Spleen (tissue), 11 donors: ENCODE measurements around the gene CIAO3. TPM values are rescaled to one million over a fixed set of nuclear protein-coding genes. Genes with fewer than 3 reads are reported as not detected.

ENCODE experiments used
- DNase-seq: peaks from one replicate; pipeline ENCODE4 v3.0.0-alpha.2; 2020
- H3K27ac ChIP-seq, 8 donors: fragments of 200-600 bp; sonication (generic) in 7 of 8; 1 replicate in 4 of 8; 2 replicates in 4 of 8; pipeline versions ENCODE4 v1.5.0 to v1.8.0; 2016 to 2021; ENCODE audit warnings: inconsistent platforms in 4 of 8, mild to moderate bottlenecking in 4 of 8, moderate library complexity in 1 of 8
- H3K27me3 ChIP-seq, 7 donors: fragments of 200-600 bp; sonication (generic) in 6 of 7; replicated peaks in 1 of 7; 1 replicate in 4 of 7; 2 replicates in 3 of 7; pipeline versions ENCODE4 v1.5.0 to v1.8.0; 2016 to 2021; ENCODE audit warnings: inconsistent platforms in 3 of 7, mild to moderate bottlenecking in 1 of 7
- H3K36me3 ChIP-seq, 6 donors: fragments of 200-600 bp; sonication (generic) in 5 of 6; 1 replicate in 4 of 6; 2 replicates in 2 of 6; pipeline versions ENCODE4 v1.5.0 to v1.8.0; 2016 to 2021; ENCODE audit warnings: inconsistent platforms in 2 of 6
- H3K4me1 ChIP-seq, 6 donors: fragments of 200-600 bp; sonication (generic) in 5 of 6; 1 replicate in 3 of 6; 2 replicates in 3 of 6; pipeline versions ENCODE4 v1.5.0 to v1.8.0; 2016 to 2021; ENCODE audit warnings: inconsistent platforms in 3 of 6
- H3K4me3 ChIP-seq, 8 donors: fragments of 200-600 bp; sonication (generic) in 7 of 8; 1 replicate in 4 of 8; 2 replicates in 4 of 8; pipeline versions ENCODE4 v1.5.0 to v1.8.0; 2016 to 2021; ENCODE audit warnings: inconsistent platforms in 4 of 8, mild to moderate bottlenecking in 4 of 8, moderate library complexity in 2 of 8
- H3K9me3 ChIP-seq, 8 donors: fragments of 200-600 bp; sonication (generic) in 7 of 8; 1 replicate in 4 of 8; 2 replicates in 4 of 8; pipeline versions ENCODE4 v1.5.0 to v1.8.0; 2016 to 2021; ENCODE audit warnings: inconsistent platforms in 4 of 8
- POLR2A ChIP-seq, 3 donors: fragments of 450-650 bp; IDR thresholded peaks; one replicate each; pipeline ENCODE4 v1.5.1; 2017; ENCODE audit warnings: antibody characterized with exemption in 3 of 3, mild to moderate bottlenecking in 1 of 3
- POLR2AphosphoS5 ChIP-seq, 3 donors: sonication (generic); formaldehyde crosslinking; IDR thresholded peaks; one replicate each; pipeline ENCODE4 v1.5.1; 2017; ENCODE audit warnings: antibody characterized with exemption in 3 of 3
- WGBS, 5 donors: extraction: QIAGEN DNeasy Blood & Tissue Kit in 3 of 5; methylation state at CpG; one replicate each; pipeline versions ENCODE4 v1.1.5 to v1.1.7; 2013 to 2018; 5-methylcytosine and 5-hydroxymethylcytosine counted together
- intact Hi-C: fragments of 100-400 bp; cut with DNase I; formaldehyde crosslinking; loops from one replicate; pipeline ENCODE4 v1.15.0; 2023; ENCODE audit warnings: low total_unique reads
- polyA plus RNA-seq, 3 donors: library from polyadenylated mRNA; stranded (reverse); fragments of 200-250 nt; gene quantifications; one replicate each; pipeline ENCODE4 v1.2.1, GENCODE V29; 2013
- total RNA-seq, 7 donors: library from RNA; depleted of rRNA in 3 of 7; stranded (reverse); fragments of >200 nt in 3 of 7; fragmentation: NEBNext Ultra II Directional in 4 of 7; extraction: Animal tissue kit (Norgen Biotek cat#: 25700) in 4 of 7; gene quantifications; one replicate each; pipeline versions ENCODE4 v1.1.0 to v1.2.1, GENCODE V29; 2016 to 2021
- TF ChIP-seq, protein P1 (sequence below), 11 experiments: fragments of 200-600 bp in 7 of 11; fragments of 450-650 bp in 4 of 11; sonication (generic) in 4 of 11; IDR thresholded peaks in 8 of 11; conservative IDR thresholded peaks in 3 of 11; 1 replicate in 7 of 11; 2 replicates in 4 of 11; pipeline versions ENCODE4 v1.4.0 to v1.8.0; 2016 to 2021; ENCODE audit warnings: antibody characterized with exemption in 11 of 11, inconsistent platforms in 4 of 11, mild to moderate bottlenecking in 1 of 11
- donor health status: healthy with polysubstance abuse.
- donor health status: DM: no; HTN: no; CAD: no; lungs with moderate emphysema.
- donor health status: DM: no; HTN: no; CAD: no.
- donor health status: Bipolar disorder and iron deficiency.
- donor health status: healthy.
- donor health status: DM: no; HTN: no; CAD: no.
- donor health status: DM: yes; HTN: yes; CAD: no.

Gene CIAO3
- total and polyA plus RNA-seq, 10 donors: 24.9 to 80.4 (median 39.4) TPM

DNA sequence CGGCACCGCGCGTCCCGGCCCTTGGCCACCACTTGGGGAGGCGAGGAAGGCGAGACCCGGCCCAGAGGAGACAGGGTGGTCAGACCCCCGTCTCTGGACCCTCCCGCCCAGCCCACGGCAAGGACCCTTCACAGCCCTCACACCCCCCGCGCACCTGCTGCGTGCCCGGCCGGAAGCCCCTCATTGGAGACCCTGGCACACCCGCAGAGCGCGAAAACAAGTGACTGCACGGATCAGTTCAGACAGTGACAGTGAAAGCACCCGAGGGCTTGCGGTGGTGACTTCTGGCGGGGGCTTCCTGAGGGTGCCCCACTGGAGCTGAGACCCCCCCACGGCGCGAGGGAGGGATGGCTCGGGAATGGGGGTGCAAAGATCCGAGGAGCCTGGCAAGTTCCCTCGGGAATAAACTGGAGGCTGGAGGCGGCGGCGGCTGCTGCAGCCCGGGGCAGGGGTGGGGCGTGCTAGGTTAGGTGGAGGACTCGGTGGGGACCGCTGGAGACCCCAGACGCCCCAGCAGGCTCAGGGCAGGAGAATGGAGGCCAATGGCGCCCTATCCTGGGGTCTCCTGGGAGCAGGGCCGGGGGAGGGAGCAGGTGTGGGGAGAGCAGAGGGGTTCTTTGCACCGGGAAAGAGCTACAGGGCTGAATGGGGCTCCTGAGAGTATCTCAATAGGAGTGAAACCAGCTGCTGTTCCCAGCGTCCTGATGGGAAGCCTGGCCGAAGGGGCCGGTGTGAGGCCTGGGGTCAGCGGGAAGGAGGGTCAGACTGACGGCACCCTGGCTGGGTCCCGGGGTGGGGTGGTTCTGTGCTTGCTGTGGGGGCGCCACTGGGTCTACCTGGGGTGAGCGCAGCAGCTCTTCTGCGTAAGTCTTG is 34.4 kb downstream of the CIAO3 start:
- no peak overlapping the region for H3K27ac ChIP-seq
- no peak for DNase-seq
- 5 to 9% (median 7%) methylated on average over 27 to 49 of the region's 49 CpGs for WGBS, 5 donors

GRCh38 chr16:705431-706188 is 35.2 kb downstream of the CIAO3 start, which contains the start of gene FBXL16:
TSS of gene FBXL16 (minus strand) at chr16:705801. CDS start at chr16:697405, 8,396 bp downstream.
- TF ChIP-seq POLR2A (IDR thresholded peaks at IDR 0.05) (no peak), POLR2AphosphoS5 (IDR thresholded peaks at IDR 0.05) (no peak)
- TF ChIP-seq, protein P1, sequence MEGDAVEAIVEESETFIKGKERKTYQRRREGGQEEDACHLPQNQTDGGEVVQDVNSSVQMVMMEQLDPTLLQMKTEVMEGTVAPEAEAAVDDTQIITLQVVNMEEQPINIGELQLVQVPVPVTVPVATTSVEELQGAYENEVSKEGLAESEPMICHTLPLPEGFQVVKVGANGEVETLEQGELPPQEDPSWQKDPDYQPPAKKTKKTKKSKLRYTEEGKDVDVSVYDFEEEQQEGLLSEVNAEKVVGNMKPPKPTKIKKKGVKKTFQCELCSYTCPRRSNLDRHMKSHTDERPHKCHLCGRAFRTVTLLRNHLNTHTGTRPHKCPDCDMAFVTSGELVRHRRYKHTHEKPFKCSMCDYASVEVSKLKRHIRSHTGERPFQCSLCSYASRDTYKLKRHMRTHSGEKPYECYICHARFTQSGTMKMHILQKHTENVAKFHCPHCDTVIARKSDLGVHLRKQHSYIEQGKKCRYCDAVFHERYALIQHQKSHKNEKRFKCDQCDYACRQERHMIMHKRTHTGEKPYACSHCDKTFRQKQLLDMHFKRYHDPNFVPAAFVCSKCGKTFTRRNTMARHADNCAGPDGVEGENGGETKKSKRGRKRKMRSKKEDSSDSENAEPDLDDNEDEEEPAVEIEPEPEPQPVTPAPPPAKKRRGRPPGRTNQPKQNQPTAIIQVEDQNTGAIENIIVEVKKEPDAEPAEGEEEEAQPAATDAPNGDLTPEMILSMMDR (IDR thresholded peaks at IDR 0.05 in 8 of 11, conservative IDR thresholded peaks at IDR 0.05 in 3 of 11): no peak
- H3K9me3 ChIP-seq: no peaks in the 10 kb centered on the region
- peaks cover 4 to 100% (median 96%) of the 10 kb centered on the region in 7 donors for H3K27me3 ChIP-seq
- 0 to 2% (median 1%) methylated on average over 1 to 114 of the region's 115 CpGs; no CpG with 5 or more reads in 1 of the 5 donors for WGBS, 5 donors
- peak within 1 kb of the TSS in 2 of 8 donors; percentile 4 to 48 for H3K4me3 ChIP-seq
- H3K36me3 ChIP-seq: no peaks in the 10 kb centered on the region
- intact Hi-C loops: no loop called here
- no peak for DNase-seq
- H3K27ac ChIP-seq: no peak within 1 kb of the TSS
- peaks cover 0 to 33% (median 15%) of the 10 kb centered on the region in 6 donors for H3K4me1 ChIP-seq

More for the DNA sequence above, 34.4 kb downstream of the CIAO3 start:
- intact Hi-C loops: no loop called here
- no peak for TF ChIP-seq POLR2AphosphoS5 (IDR thresholded peaks at IDR 0.05)
- no peak for TF ChIP-seq POLR2A (IDR thresholded peaks at IDR 0.05)
- TF ChIP-seq, protein P1 (IDR thresholded peaks at IDR 0.05 in 8 of 11, conservative IDR thresholded peaks at IDR 0.05 in 3 of 11): no peak
- Histone ChIP-seq H3K36me3 (no peaks in the 10 kb centered on the region), H3K4me3 (peak overlapping the region in 2 of 8 donors; percentile 4 to 48), H3K27me3 (peaks cover 8 to 100% (median 96%) of the 10 kb centered on the region in 7 donors), H3K9me3 (no peaks in the 10 kb centered on the region), H3K4me1 (peaks cover 0 to 31% (median 11%) of the 10 kb centered on the region in 6 donors)

DNA sequence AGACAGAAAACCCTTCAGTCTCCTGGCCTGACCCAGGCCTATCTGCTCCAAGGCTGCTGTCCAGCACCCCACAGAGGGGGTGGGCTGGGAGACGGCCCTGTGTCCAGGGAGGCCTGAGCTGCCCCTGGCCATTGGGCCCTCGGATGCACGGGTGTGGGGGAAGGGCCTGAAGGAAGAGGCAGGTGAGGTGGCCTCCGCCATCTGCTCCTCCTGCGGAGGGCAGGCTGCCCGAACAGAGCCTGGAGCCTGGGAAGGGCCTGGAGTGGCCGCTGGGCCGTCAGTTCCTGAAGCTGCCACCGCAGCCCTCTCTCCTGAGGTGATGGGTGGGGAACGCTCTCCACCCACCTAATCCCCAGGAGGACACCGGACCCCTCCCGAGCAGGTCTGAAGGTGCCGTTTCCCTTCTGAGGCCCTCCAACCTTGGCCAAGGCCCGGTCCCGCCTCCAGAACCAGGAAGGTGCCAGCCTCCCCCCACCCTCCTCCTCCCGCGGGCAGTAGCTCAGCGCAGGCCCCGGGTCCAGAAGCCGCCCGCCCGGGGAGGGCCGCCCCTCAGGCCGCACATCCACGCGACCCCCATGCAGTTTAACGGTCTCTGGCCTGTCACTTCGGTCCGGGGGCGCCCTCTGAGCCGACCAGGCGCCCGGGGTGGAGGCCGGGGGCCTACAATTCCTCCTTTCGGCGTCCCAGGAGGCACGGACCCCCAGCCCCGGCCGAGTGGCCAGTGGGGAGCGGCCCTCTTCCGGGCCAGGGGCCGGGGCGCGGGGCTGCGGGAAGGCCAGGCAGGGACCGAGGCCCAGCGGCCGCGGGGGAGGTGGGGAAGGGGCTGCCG is 36.0 kb downstream of the CIAO3 start:
- peaks cover 0 to 40% (median 22%) of the 10 kb centered on the region in 6 donors for H3K4me1 ChIP-seq
- no peak for TF ChIP-seq POLR2A (IDR thresholded peaks at IDR 0.05)
- no peaks in the 10 kb centered on the region for H3K36me3 ChIP-seq
- DNase-seq: no peak
- no peaks in the 10 kb centered on the region for H3K9me3 ChIP-seq
- peak overlapping the region in 1 of 8 donors; percentile 48 for H3K4me3 ChIP-seq
- H3K27me3 ChIP-seq: peaks cover 6 to 100% (median 96%) of the 10 kb centered on the region in 7 donors
- H3K27ac ChIP-seq: no peak overlapping the region
- WGBS, 5 donors: 8 to 15% (median 14%) methylated on average over 11 to 50 of the region's 50 CpGs
- intact Hi-C loops: no loop called here

DNA sequence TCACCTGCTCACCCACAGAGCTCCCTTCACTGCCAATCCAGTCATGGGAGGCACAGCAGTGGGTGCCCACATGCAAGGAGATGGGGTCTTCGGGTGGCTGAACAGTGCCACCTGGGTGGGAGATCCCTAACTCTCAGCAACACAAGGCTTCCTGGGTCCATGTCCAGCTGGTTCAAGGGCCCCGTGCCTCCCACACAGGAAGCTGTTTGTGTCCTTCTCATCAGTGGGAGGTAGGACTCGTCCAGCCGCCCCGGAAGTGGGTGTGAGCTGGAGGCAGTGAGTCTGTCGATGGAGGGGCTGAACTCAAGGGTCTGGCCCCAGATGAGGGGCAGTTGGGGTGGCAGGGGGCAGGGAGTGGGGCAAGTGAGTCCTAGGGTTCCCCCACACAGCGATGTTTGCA is 36.8 kb downstream of the CIAO3 start:
- TF ChIP-seq POLR2AphosphoS5 (IDR thresholded peaks at IDR 0.05) (no peak), POLR2A (IDR thresholded peaks at IDR 0.05) (no peak)
- TF ChIP-seq, protein P1 (IDR thresholded peaks at IDR 0.05 in 8 of 11, conservative IDR thresholded peaks at IDR 0.05 in 3 of 11): no peak
- intact Hi-C loops: no loop called here
- peaks cover 0 to 46% (median 22%) of the 10 kb centered on the region in 6 donors for H3K4me1 ChIP-seq
- no peak overlapping the region for H3K27ac ChIP-seq
- H3K9me3 ChIP-seq: no peaks in the 10 kb centered on the region
- 54 to 80% (median 68%) methylated on average over 1 to 7 of the region's 7 CpGs for WGBS, 5 donors
- H3K4me3 ChIP-seq: no peak overlapping the region
- no peak for DNase-seq
- peaks cover 6 to 100% (median 96%) of the 10 kb centered on the region in 7 donors for H3K27me3 ChIP-seq
- H3K36me3 ChIP-seq: no peaks in the 10 kb centered on the region
